Fibroblast of skin of abdomen (primary cell): Measurements from ENCODE around the gene FTL.
A peak's percentile ranks its signal among the peaks of the same experiment; 100 is the strongest.

Source experiments
- DNase-seq: peaks from one replicate; pipeline ENCODE4 v3.0.0-alpha.2; 2013

FTL gene

DNA sequence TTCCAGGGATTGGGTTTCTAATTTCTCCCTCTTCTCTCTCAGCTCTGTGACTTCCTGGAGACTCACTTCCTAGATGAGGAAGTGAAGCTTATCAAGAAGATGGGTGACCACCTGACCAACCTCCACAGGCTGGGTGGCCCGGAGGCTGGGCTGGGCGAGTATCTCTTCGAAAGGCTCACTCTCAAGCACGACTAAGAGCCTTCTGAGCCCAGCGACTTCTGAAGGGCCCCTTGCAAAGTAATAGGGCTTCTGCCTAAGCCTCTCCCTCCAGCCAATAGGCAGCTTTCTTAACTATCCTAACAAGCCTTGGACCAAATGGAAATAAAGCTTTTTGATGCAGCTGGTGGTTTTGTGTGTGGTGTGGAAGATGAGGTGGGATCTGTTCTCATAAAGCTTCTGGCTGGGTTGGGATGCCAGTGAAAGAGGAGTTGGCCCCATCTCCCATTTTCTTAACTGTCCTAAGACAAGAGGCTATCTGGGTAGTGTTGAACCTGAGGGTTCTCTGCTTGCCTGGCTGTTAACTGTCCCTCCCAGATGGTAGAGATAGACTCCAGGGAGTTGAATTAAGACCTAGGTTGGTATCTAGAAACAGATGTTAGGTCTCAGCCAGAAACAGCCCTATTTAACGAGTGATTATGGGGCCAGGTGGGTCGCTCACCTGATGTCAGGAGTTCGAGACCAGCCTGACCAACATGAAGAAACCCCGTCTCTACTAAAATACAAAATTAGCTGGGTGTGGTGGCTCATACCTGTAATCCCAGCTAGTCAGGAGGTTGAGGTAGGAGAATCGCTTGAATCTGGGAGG lies 1.6 kb downstream of the FTL start:
- no peak for DNase-seq

GRCh38 chr19:48967346-48968178 lies 2.5 kb downstream of the FTL start:
- DNase-seq, result peak; percentile 35

GRCh38 chr19:48968179-48968661 lies 3.1 kb downstream of the FTL start:
- DNase-seq, result peak; percentile 36

DNA sequence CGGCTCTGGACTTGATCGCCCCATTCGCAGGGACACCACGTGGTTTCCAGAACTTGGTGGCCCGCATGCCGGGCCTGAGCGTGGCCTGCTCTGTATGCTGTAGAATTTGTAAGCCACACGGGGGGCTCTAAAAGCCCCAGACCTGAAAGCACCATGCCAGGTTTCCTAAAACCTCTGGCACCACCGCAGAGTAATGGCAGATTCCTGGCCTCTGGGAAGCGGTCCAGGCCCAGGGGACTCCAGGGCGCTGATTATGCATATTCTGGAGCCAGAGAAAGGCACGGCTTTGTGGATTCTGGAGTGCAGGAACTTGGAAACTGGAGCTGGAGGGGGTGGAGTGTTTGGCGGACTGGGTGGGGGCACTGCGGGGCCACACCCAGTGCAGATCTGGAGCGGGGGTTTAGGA lies 3.7 kb downstream of the FTL start:
- no peak for DNase-seq

DNA sequence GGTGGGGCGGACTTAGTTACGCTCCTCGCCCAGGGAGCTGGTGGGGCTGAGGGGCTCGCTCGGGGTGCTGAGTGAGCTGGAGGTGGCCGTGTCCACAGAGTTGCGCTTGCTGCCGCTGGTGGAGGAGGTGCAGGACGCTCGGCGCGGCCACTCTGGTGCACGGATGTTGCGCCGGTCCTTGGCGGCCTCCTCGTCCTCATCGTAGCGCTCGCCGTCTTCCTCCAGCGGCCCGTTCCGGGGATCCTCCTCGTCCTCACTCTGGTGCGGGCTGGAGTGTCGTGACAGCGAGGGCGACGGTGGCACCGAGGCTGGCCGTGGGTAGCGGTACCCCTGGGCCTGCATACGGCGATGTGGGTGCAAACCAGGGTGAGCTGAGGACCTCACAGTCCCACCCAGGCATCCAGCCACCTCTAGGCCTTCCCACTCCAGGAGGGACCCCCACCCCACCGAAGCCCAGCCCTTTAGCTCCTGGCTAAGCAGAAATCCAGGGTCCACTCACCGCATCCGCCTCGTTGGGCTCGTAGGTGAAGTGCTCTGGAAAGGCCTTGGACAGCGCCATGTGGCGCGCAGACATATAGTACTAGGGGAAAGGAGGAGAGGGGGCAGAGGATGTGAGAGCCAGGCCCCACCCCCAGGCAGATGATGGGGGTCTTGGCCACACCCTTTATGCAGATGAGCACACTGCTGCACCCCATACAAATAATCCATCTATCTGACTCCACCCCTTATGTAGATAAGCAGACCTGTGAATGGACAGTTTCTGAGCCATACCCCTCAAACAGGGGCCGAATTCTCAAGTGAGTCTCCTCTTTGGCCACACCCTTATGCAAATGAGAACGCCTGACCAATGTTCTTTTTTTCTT lies 4.4 kb downstream of the FTL start:
- no peak for DNase-seq

DNA sequence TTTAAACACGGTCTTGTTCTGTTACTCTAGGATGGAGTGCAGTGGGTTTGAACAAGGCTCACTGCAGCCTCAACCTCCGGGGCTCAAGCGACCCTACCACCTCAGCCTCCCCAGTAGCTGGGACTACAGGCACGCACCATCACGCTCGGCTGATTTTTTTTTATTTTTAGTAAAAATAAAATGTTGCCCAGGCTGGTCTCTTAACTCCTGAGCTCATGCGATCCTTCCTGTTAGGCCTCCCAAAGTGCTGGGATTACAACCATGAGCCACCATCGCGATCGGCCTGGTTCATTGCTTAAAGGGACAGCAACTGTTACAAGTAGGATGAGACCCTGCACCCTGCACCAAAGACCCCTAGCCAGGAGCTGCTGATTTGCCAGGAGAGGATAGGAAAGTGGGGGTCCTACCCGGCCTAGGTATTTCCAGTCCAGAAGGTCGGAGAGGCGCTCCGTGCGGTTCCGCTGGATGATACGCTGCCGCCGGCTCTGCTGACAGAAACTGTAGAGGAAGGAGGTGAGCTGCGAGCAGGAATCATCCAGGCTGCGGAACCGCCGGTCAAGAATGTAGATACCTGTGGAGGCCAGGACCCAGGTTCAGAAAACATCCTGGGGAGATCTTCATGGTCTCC lies 5.1 kb downstream of the FTL start:
- DNase-seq, result no peak

DNA sequence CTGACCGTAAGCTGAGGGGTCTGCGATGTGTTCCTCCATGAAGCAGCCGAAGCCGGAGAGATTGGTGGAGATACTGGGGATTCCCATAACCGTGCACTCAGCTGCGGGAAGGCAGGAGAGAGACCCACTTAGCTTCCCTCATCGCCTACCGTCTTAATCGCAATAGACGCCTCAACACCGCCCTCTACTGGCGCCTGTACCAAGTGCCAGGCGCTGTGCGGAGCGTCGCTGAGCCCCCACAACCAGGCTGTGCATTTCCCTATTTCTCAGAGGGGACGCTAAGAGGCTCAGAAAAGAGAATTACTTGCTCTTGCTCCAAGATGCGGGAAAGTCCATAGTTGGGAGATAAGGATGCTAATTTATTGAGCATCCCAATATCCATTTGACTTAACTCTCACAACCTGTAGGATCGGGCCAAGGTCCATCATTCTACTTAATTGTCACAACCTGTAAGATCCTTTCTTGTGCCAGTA lies 5.8 kb downstream of the FTL start:
- DNase-seq, result peak; percentile 72

DNA sequence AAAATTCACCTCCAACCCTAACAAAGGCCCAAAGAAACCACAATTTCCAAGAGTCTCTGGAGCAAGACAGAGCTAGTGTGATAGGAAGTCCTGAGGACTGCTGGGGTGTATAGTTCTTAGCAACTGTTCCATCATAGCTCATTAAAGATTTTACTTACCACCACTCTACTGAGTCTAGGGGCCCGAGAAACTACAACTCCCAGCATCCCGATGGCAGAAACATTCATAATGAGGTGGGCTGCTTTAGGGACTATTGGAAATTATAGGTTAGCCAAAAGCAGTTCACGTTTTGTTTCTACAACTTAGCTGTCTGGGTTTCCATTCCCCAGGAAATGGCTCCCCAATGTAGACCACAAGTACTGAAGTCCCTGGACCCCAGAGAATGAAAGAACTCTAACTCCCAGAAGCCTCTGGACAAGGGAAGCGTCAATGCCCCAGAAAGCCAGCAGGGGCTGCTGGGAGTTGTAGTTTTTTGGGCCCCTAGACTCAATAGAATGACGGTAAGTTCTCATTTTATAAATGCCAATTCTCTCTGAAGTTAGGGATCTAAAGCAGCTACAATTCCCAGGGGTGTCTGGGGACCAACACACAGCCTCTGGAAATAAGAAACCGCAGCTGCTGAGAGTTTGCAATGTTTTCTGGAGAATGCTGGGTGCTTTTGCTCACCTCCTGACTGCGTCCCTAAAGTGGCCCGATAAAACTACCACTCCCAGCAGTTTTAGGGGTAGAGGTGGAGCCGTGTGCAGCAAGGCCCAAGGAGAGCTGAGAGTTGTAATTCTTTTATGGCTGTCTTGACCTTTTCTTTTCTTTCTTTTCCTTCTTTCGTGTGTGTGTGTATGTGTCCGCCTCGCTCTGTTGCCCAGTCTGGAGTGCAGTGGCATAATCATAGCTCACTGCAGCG lies 11.1 kb downstream of the FTL start:
- DNase-seq, result no peak

DNA sequence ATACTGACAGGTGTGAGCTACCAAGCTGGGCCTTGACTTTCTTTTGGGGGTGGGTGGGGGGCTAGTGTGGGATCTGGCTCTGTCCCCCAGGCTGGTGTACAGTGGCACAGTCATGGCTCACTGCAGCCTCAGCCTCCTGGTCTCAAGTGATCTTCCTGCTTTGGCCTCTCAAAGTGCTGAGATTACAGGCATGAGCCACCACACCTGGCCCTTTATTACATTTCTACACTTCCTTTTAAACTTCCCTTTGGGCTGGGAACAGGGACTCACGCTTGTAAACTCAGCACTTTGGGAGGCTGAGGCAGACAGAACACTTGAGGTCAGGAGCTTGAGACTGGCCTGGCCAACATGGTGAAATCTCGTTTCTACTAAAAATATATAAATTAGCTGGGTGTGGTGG lies 12.0 kb downstream of the FTL start:
- no peak for DNase-seq

- DNase-seq, result no peak
Observed at GRCh38 chr19:48982280-48982679, 17.2 kb downstream of the FTL start.

- no peak for DNase-seq
Observed at GRCh38 chr19:48985711-48986110, 20.6 kb downstream of the FTL start.

DNA sequence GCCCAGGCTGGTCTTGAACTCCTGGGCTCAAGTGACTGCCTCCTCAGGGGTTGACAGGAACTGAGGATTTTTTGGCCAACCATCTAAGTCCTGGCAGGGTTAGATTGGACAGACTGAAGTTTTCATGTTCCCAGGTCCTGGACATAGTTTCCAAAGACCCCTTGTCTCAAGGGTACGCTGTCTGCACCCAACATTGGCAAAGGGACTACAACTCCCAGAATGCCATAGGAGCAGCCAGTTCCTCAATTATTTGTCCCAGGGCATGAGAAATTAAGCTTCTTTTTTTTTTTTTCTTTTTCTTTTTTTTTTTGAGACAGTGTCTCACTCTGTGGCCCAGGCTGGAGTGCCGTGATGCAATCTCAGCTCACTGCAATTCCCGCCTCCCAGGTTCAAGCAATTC lies 21.1 kb downstream of the FTL start:
- no peak for DNase-seq

GRCh38 chr19:48987323-48987722 lies 22.2 kb downstream of the FTL start:
- no peak for DNase-seq

GRCh38 chr19:48988286-48988685 lies 23.2 kb downstream of the FTL start:
- no peak for DNase-seq

- no peak for DNase-seq
Observed at GRCh38 chr19:48988860-48989259, 23.8 kb downstream of the FTL start.

GRCh38 chr19:48989701-48990291 lies 24.7 kb downstream of the FTL start:
- DNase-seq, result no peak

GRCh38 chr19:48990400-48990799 lies 25.3 kb downstream of the FTL start:
- DNase-seq, result no peak

DNA sequence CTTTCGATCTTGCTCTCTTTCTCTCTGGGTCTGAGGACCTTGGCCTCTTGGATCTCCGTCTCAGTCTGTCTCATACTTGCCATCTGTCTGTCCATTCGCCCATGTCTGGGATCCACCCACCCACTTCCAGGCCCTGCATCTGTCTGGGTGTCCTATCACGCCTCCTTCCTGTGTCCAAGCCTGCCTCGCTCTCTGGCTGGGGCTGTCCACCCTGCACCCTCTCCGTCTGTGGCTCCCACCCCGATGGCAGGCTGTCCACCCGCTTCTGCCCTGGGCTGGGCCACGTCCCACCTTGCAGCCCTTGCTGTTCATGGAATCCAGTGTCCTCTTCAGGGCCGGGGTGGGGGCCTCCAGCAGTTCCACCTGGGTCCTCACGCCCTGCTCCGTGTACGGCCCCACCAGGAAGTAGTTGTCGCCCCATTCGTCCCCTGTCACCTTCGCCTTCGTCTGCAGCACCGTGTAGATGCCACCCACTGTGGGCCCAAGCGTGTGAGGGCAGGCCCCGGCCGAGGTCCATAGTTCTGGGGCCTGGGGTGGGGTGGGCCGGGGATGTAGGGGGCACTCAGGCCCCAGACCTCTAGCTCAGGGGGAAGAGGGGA lies 26.0 kb downstream of the FTL start:
- DNase-seq, result no peak

- DNase-seq, result peak; percentile 79
Observed at GRCh38 chr19:48991873-48992580, 26.9 kb downstream of the FTL start.
